HG02678 (cell line): ENCODE data around the gene PHACTR4.
A peak's percentile ranks its signal among the peaks of the same experiment; 100 is the strongest.
"Not testable (repeated sequence)": the region's sequence is repeated elsewhere in the genome, so short reads cannot be mapped to it uniquely, and the experiment has no call there.

ENCODE experiments used
- ATAC-seq: cut with Tn5 transposase; IDR thresholded peaks from one replicate; pipeline ENCODE4 v1.9.1; 2021; ENCODE audit warnings: mild to moderate bottlenecking, moderate library complexity; ENCODE audit not compliant: unreplicated experiment

The PHACTR4 gene

GRCh38 chr1:28428012-28428411 is 58.5 kb downstream of the PHACTR4 start:
- ATAC-seq: no peak

GRCh38 chr1:28428990-28429520 is 59.5 kb downstream of the PHACTR4 start:
- no peak for ATAC-seq

DNA sequence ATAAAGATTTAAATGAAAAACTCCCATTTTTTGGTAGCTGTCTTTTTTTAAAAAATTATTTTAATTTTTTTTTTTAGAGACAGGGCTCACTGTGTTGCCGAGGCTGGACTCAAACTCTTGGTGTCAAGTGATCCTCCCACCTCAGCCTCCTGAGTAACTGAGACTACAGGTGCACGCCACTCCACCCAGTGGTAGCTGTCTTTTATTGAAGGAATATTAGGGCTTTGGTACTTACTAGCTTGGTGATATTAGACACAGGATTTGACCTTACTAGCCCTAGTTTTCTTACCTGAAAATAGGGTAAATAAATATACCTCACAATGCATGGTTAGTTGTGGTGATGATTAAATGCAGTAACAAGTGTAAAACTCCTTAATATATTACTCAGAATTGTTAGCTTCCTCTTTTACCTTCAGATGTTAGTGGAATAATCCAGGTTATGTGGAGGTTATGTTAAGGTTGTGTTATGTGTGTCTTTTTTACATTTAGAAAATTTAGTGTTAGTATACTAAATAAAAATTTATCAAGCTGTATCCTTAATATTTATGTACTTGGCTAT is 66.8 kb downstream of the PHACTR4 start:
- no peak for ATAC-seq

GRCh38 chr1:28437264-28437923 is 67.9 kb downstream of the PHACTR4 start:
- ATAC-seq: no peak

GRCh38 chr1:28437924-28438699 is 68.6 kb downstream of the PHACTR4 start:
- ATAC-seq: peak; percentile 55

GRCh38 chr1:28439320-28439719 is 69.8 kb downstream of the PHACTR4 start:
- ATAC-seq: no peak

GRCh38 chr1:28441674-28442073 is 72.1 kb downstream of the PHACTR4 start:
- no peak for ATAC-seq

DNA sequence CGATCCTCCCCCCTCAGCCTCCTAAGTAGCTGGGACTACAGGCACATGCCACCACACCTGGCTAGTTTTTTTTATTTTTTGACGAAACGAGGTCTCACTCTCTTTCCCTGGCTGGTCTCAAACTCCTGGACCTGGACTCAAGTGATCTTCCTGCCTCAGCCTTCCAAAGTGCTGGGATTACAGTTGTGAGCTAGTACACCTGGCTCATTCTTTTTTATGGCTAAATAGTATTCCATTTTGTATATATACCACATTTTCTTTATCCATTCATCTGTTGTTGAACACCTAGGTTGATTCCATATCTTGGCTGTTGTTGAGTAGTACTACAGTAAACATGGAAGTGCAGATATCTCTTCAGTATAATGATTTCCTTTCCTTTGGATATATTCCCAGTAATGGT is 74.0 kb downstream of the PHACTR4 start:
- ATAC-seq: no peak

DNA sequence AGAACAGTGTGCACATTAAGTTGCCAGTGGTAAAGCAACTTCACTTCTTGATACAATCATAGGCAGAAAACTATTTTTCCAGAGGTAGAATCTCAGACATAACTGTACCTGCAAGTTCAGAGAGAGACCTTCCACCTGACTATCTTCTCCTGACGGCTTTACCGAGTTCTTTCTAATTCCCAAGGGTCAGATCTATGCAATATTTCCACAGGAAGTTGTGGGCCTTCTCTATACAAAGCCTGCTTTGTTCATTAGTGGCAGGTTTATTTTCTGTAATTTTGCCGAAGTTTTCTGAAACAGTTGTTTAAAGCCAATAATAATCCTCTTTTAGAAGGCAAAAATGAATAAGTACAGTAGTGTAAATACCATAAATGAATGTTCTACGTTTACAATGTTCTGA is 78.1 kb downstream of the PHACTR4 start:
- no peak for ATAC-seq

DNA sequence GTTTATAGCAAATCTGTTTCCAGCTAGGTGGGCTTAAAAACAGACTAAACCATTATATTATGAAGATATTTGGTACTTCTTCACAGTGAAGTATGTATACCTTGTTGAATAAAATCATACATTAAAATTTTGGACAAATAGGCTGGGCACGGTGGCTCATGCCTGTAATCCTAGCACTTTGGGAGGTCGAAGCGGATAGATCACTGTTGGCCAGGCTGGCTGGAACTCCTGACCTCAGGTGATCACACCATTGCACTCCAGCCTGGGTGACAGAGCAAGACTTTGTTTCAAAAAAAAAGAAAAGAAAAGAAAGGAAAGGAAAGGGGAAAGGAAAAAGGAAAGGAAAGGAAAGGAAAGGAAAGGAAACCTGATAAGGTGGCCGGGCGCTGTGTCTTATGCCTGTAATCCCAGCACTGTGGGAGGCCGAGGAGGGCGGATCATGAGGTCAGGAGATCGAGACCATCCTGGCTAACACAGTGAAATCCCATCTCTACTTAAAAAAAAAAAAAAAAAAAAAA is 78.6 kb downstream of the PHACTR4 start:
- ATAC-seq: not testable (repeated sequence)

DNA sequence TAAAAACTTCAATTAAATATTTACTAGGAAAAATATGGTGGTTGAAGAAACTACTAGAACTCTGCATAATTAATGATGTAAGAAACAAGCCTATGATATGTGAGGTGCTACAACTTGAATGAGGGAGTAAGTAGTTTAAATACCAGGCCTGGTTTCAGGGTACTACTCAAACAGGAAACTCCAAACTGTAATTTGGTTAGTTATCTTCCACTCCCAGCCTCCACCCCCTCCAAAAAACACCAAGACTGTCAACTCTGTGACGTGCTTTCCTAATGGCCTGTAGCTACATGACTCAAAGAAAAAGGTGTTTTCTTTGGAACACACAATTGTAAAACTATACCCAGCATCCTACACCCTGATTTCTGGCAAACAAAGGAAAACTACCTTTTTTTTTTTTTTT is 80.4 kb downstream of the PHACTR4 start:
- ATAC-seq: no peak

- no peak for ATAC-seq
These were observed 81.0 kb downstream of the PHACTR4 start for GRCh38 chr1:28450561-28450960.

- ATAC-seq: no peak
These were observed 81.5 kb downstream of the PHACTR4 start for GRCh38 chr1:28451011-28451410.

DNA sequence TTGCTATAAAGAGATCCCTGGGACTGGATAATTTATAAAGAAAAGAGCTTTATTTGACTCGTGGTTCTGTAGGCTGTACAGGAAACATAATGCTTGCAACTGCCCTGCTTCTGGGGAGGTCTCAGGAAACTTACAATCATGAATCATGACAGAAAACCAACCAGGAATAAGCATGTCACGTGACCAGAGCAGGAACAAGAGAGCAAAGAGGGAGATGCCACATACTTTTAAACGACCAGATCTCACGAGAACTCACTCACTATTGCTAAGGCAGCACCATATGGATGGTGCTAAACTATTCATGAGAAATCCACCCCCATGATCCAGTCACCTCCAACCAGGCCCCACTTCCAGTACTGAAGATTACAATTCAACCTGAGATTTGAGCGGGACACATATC is 86.5 kb downstream of the PHACTR4 start:
- no peak for ATAC-seq

DNA sequence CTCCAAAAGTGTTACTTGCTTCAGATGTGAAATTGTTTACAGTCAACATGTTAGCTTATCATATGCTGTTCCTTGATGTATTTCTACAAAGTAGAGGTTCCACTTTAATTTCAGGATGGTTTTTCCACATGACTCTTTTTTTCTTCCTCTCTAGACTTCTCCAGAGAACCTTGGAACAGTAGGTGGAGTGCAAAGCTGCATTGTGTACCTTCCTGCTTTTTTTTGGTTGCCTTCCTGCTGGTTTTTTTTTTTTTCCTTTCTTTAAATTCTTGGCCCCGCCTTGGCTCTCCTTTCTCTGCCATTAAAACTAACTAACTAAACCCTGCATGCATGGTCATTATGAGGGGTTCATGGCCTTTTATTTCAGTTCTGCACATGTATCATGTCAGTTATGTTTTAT is 88.1 kb downstream of the PHACTR4 start:
- ATAC-seq: no peak

- no peak for ATAC-seq
These were observed 89.0 kb downstream of the PHACTR4 start for GRCh38 chr1:28458237-28459228.

DNA sequence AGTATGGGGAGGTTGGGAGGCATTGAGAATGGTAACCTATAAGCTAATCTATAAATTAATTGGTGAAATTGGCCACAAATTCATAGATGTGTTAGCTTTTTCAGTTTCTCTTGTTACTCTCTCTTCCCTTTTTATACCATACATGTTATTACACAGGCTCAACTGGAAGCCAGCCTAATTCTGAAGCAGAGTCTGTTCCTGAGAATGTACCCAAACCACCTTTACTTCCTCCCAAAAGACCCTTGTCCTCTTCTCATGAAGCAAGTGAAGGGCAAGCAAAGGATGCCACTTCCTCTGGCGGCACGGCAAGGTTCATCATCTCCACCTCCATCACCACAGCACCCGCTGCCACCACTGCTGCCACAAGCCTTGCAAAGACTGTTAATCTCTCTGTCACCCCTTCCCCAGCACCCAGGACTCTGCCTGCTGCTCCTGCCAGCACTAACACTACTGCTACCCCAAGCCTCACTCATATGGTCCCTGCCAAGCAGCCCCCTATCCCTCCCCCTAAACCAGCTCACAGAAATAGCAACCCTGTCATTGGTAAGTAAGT is 96.8 kb downstream of the PHACTR4 start:
- ATAC-seq: no peak

- ATAC-seq: no peak
These were observed 100.6 kb downstream of the PHACTR4 start for GRCh38 chr1:28470146-28470545.

DNA sequence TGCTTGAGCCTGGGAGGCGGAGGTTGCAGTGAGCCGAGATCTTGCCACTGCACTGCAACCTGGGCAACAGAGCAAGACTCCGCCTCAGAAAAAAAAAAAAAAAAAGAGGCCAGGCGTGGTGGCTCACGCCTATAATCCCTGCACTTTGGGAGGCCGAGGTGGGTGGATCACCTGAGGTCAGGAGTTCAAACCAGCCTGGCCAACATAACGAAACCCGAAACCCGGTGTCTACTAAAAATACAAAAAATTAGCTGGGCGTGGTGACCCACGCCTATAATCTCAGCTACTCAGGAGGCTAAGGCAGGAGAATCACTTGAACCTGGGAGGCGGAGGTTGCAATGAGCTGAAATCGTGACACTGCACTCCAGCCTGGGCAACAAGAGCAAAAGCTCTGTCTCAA is 110.0 kb downstream of the PHACTR4 start:
- ATAC-seq: not testable (repeated sequence)

DNA sequence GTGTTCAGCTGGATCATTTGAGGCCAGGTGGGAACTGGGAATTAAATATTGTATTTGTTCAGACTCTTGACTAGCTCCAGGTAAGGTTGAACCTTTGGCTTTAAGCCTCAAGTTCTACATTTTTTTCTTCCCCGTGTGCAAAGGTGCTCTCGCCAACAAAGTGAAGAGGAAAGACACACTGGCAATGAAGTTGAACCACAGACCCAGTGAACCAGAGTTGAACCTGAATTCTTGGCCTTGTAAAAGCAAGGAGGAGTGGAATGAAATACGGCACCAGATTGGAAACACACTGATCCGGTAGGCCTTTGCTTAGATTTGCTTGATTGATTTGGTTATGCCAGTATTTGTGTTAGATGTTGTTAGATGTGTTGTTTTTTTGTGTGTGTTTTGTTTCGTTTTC is 110.8 kb downstream of the PHACTR4 start:
- ATAC-seq: no peak
